Lung microvascular endothelial cell (primary cell): ENCODE results near the gene MRPL44. TPM values are rescaled to one million over a fixed set of nuclear protein-coding genes. Genes with fewer than 3 reads are reported as not detected.

ENCODE experiments used
- DNase-seq, 2 donors: peaks; one replicate each; pipeline versions ENCODE4 v3.0.0 to v3.0.0-alpha.2; 2010; ENCODE audit warnings: low read depth in 2 of 2
- total RNA-seq: library from RNA; depleted of rRNA; stranded (reverse); fragments of >200 nt; gene quantifications from 2 replicates; pipeline ENCODE4 v1.2.1, GENCODE V29; 2014

MRPL44 gene
- total RNA-seq, 1 donor from 2014 or later = 23.6 TPM

DNA sequence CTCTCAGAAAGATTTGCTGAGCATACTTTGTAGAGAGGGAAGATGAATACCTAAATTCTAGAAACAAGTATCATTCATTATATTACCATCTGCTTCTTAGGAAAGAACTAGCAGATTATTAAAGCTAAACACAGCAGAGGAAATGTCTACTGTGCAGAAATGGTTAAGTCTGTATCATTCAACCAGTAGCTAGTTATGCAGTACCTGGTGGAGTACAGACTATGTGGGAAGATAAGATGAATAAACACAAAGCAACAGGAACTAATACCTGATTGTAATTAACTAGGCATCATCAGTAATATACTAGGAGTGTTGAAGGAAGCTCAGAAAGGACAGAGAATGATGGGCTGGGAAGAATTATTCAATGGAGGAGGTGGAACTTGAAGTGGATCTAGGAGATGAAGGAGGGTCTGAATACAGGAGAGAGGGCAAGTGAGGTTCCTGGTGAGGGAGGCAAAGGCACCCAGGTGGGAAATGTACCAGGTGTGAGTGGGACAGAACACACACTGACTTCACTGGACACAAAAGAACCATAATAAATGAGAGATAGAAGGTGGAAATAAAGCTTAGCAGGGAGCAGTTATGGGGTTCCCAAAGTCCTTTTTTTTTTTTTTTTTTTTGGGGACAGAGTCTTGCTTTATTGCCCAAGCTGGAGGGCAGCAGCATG, 21.7 kb upstream of the MRPL44 start:
- DNase-seq = no peak

DNA sequence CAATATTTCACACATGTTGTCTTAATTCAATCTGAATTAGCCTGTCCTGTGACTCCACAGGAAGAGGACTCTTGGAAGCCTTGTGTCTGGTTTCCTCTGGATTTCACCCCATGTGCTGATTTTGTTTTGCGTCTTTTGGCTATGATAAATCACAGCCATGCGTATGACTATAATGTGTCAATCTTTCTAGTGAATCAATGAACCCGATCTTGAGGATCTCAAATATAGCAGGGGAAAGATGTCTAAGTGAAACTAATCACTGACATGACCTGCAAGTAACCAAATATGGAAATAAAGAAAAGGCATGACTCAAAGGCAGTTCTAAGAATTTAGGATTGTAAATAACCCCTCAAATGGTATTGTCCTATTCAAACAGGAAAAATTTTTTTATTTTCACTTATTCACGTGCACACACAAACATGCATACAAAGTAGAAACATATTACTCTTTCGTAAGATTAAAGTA, 20.4 kb upstream of the MRPL44 start:
- DNase-seq = peak; percentile 14 to 83

DNA sequence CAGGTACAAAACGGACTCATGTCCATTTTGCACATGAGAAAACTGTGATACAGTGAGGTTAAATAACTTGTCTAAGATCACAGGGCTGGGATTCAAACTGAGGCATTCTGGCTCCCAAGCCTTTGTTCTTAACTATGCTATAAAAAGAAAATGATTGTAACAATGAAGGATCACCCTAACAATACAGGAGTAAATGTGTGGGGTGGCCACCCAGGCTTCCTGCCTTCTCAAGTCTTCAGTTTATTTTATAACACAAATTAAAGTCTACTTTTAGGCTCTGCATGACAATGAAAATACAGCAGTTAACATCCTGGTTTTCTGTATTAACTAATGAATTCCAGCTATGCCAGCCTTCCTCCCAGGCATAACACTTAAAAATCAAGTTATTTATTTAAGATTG, 19.7 kb upstream of the MRPL44 start:
- DNase-seq = peak in 1 of 2 donors; percentile 29

DNA sequence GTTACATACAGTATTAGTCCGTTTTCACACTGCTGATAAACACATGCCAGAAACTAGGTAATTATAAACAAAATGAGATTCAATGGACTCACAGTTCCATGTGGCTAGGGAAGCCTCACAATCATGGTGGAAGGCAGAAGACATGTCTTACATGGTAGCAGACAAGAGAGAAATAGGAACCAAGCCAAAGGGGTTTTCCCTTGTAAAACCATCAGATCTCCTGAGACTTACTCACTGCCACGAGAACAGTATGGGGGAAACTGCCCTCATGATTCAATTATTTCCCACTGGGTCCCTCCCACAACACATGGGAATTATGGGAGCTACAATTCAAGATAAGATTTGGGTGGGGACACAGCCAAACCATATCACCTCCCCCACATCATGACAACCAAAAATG, 17.8 kb upstream of the MRPL44 start:
- peak in 1 of 2 donors; percentile 56 for DNase-seq

- DNase-seq = peak; percentile 20 to 57
Observed at GRCh38 chr2:223941579-223942277, 15.5 kb upstream of the MRPL44 start.

DNA sequence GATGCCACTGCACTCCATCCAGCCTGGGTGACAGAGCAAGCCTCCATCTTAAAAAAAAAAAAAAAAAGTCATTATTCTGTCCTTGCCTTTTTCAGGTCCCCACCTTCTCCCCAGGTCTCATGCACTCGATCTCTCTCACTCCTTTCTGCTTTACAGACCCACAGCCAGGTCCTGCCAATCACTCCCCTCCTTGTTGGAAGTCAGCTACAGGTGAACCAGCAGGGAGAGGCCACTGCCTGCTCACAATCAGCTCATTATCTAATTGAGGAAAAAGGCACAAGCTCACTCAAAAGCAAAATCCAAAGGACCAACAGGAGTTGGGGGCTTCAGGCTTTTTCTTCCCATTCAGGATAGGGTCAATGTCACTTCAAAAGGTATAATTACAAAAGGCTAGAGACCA, 14.1 kb upstream of the MRPL44 start:
- no peak for DNase-seq

DNA sequence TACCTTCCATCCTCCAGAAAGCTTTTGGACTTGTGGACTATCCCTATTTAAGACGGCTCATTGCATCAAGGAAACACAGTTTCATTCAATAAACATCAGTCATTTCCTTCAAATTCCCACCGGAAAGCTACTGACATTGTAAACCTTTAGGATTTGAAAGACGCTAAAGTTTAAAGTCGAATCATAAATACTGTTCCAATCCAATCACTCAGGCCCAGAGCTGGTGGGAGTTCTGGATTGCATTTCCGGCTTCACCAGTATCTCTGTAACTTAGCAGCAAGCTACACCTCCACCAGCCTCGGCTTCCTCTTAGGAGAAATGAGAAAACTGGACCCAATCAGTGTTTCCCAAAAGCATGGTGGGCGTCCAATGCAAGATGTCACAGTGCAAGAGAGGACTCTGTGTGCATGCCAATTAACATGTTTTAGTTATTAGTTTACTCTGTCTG, 13.7 kb upstream of the MRPL44 start:
- peak; percentile 40 to 83 for DNase-seq

DNA sequence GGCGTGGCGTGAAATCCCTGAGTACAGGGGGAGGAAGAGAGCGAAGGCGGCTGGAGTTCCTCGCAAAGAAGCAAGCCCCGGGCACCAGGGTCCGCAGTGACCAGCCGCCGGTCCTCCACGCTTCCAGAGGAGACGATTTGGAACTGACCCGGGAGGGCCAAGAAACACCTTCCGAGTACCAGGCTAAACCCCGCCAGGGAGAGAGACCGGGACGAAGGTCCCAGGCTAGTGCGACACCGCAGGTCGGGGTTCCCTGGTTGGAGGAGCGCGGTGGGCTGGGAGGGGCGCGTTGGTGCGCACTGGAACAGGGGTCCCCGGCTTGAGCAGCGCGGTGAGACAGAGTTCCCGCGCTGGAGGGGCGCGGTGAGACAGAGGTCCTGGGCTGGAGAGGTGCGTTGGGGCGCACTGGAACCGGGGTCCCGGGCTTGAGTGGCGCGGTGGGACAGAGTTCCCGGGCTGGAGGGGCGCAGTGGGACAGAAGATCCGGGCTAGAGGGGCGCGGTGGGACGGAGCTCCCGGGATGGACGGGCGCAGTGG, 13.0 kb upstream of the MRPL44 start:
- DNase-seq = peak; percentile 34 to 48

DNA sequence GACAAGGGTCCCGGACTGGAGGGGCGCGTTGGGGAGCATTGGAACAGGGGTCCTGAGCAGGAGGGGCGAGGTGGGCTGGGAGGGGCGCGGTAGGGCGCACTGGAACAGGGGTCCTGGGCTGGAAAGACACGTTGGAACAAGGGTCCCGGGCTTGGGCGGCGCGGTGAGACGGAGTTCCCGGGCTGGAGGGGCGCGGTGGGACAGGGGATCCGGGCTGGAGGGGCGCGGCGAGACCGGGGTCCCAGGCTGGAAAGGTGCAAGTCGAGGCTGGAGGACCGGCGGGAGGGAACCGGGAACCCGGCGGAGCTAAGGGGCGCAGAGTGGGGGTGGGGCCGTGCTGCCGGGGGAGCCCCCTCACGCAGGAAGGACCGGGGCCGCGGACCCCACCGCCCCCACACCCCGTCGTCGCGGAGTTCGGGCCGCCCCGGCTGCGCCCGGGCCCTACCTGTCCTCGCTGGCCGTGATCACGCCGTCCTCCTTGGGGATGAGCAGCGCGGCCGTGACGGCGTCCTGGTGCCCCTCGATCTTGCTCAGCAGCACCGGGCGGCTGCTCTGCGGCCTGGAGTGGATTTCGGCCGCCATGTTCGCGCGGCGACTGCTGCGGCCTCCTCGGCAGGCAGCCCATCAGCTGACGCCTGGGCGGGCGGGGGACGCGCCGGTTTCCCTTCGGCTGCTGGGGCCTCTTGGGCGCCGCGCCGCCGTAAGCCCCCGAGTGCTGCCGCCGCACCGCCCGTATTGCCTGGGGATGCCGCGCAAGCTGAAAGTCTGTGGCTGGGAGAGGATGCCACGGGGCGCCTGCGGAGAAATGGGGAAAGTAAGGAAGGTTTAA, 12.3 kb upstream of the MRPL44 start, which contains the start of gene WDFY1:
Gene WDFY1 (minus strand): TSS at position 633 of the 829 bp plus-strand sequence. CDS start 51 bp downstream, at position 582.
- peak; percentile 92 to 93 for DNase-seq

- peak; percentile 54 to 74 for DNase-seq
Observed at GRCh38 chr2:223945755-223946154, 11.5 kb upstream of the MRPL44 start.

DNA sequence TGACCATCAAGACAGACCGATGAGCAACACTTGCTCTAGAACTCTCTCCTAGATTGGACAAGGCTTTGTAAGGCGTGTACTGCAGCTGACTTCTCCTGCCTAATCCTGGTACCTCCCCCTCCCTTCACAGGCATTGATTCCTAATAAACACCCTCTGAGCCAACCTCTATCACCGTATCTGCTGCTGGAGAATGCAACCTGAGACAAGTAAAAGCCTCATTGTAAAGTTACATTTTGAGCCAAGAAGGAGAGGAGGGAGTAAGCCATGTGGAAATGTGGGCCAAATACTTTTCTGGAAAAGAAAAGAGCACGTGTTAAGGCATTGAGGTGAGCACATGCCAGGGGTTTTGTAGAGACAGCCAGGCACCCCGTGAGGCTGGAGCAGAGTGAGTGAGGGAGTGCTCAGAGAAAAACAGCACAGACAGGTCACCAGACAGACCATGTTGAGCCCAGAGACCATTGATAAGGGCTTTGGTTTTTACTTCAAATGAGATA, 9.5 kb upstream of the MRPL44 start:
- DNase-seq = no peak

DNA sequence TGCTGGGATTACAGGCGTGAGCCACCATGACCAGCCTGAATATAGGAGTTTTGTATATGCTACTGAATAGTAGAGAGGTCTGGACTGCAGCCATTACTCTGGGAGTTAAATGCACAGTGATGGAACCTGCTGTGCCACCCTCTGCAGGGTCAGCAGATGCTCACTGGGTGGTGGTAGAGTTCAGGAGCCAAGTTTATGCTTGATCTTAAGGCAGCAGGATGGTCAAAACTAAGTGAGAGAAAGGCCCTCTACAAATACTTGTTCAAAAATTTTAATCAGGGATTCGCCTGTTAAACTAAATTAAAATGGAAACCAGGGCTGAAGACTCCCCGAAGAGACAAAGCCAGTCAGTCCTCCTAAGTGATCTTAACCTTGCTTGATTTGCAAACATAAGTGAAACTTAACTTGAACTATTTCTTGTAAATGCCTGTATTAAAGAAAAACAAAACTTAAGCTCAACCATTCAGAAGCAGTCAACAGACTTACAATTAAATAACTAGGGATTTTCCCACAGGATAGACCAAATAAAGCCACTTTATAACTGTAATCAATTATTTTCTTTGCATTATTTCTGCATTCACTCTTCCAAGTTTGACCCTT, 7.9 kb upstream of the MRPL44 start:
- DNase-seq = no peak

- DNase-seq = no peak
Observed at GRCh38 chr2:223950448-223951347, 6.6 kb upstream of the MRPL44 start.

DNA sequence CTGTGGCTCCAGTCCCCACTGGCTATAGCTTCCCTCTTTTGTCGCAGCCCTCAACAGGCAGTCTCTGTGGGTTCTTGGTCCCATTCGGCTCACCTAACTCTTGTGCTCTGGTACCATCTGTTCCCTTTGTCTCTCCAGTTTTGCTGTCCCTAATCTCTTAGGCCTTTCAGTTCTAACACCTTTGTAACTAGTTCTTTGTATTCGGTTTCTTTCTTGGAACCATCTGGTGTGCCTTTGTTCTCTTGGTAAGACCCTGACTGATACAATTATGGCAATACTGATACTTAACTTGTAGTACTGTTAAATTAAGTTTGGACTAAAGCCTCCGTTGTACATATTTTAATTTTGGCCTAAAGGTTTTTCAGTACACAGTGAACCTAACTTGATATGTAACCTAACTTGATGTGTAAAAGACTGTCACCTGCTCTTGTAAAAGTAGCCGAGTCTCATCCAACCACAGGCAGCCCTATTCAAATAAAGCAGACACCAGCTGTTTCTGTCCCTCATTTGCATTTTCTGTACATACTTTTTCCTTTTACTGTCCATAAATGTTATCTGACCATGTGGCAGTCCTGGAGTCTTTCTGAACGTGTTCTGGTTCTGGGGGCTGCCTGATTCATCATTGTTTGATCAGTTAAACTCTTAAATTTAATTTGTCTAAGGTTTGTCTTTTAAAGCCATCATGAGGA, 4.8 kb upstream of the MRPL44 start:
- no peak for DNase-seq

- peak; percentile 70 to 86 for DNase-seq
Observed at GRCh38 chr2:223954401-223954800, 2.9 kb upstream of the MRPL44 start.

- no peak for DNase-seq
Observed at GRCh38 chr2:223956300-223956699, 963 bp upstream of the MRPL44 start.

DNA sequence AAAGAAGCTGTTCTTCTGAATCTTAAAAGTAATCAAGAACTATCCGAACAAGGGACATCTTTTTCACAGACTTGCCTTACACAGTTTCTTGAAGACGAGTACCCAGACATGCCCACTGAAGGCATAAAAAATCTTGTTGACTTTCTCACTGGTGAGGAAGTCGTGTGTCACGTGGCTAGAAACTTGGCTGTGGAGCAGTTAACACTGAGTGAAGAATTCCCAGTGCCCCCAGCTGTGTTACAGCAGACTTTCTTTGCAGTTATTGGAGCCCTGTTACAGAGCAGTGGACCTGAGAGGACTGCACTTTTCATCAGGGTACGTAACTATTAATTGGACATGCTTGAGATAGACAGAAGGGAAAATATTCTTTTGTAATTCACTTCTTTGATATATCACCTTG, 2.4 kb downstream of the MRPL44 start:
- DNase-seq = peak in 1 of 2 donors; percentile 79

DNA sequence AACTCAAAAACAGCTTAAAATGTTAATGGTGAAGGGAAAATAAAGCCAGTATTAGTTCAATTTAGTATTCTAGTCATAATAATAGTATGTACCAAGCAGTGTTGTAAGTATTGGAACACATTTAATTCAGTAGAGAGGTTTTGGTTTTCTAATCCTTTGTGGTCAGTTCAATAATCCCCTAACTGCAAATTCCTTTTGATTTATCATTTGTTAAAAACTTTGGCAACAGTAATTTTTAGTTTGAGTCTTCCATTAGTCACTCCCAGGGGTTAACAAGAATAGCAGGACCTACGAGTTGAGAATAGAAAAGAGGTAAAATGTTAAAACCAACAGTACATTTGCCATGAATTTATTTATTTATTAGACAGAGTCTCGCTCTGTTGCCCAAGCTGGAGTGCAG, 10.7 kb downstream of the MRPL44 start:
- DNase-seq = no peak

- DNase-seq = no peak
Observed at GRCh38 chr2:223969315-223969714, 12.1 kb downstream of the MRPL44 start.
